HepG2 (cell line): ENCODE results near the gene SAP25. TPM values are rescaled to one million over a fixed set of nuclear protein-coding genes. Genes with fewer than 3 reads are reported as not detected.
A peak's percentile ranks its signal among the peaks of the same experiment; 100 is the strongest.

ENCODE experiments used
- BCL6 ChIP-seq: IDR thresholded peaks from 2 replicates; pipeline ENCODE4 v1.6.1; 2016; ENCODE audit warnings: missing genetic modification reagents, missing compliant biosample characterization
- EHMT2 ChIP-seq: fragments of 200-600 bp; sonication (generic); IDR thresholded peaks from 2 replicates; pipeline ENCODE4 v1.7.0; 2017; ENCODE audit warnings: antibody characterized with exemption, low read depth, low read length, borderline replicate concordance
- KDM5B ChIP-seq: sonication (generic); formaldehyde crosslinking; IDR thresholded peaks from 2 replicates; pipeline ENCODE4 v1.4.0; 2020; ENCODE audit warnings: missing genetic modification reagents, mild to moderate bottlenecking, borderline replicate concordance
- MYC ChIP-seq: sonication (generic); formaldehyde crosslinking; IDR thresholded peaks from 2 replicates; pipeline ENCODE4 v1.9.0; 2021; ENCODE audit warnings: missing genetic modification reagents, borderline replicate concordance
- NR1H2 ChIP-seq: sonication (generic); formaldehyde crosslinking; IDR thresholded peaks from 2 replicates; pipeline ENCODE4 v1.8.1; 2022; ENCODE audit warnings: low read depth, missing genetic modification reagents, borderline replicate concordance
- POLR2A ChIP-seq, 2 experiments: IDR thresholded peaks; 2 replicates each; pipeline ENCODE4 v1.6.1; 2011; ENCODE audit warnings: low read depth in 2 of 2, low read length in 2 of 2, mild to moderate bottlenecking in 1 of 2, moderate library complexity in 1 of 2; ENCODE audit not compliant: insufficient read depth in 1 of 2
- SAP130 ChIP-seq: IDR thresholded peaks from 2 replicates; pipeline ENCODE4 v1.6.1; 2016; ENCODE audit warnings: low read depth
- SNRNP70 ChIP-seq: fragments of 200-400 bp; formaldehyde crosslinking; IDR thresholded peaks from 2 replicates; pipeline ENCODE4 v1.6.1; 2017; ENCODE audit warnings: mild to moderate bottlenecking, low read depth, low read length, moderate library complexity
- SP2 ChIP-seq: sonication (generic); formaldehyde crosslinking; IDR thresholded peaks from 2 replicates; pipeline ENCODE4 v1.5.1; 2020; ENCODE audit warnings: mild to moderate bottlenecking, missing genetic modification reagents
- ZFP36 ChIP-seq: fragments of 150-350 bp; IDR thresholded peaks from 2 replicates; pipeline ENCODE4 v1.6.1; 2018; ENCODE audit warnings: borderline replicate concordance, low read length, low read depth; ENCODE audit not compliant: partially characterized antibody
- ZKSCAN8 ChIP-seq: IDR thresholded peaks from 2 replicates; pipeline ENCODE4 v1.6.1; 2016; ENCODE audit warnings: borderline replicate concordance, missing genetic modification reagents, missing compliant biosample characterization
- ZNF17 ChIP-seq: sonication (generic); formaldehyde crosslinking; IDR thresholded peaks from 2 replicates; pipeline ENCODE4 v1.5.0; 2020; ENCODE audit warnings: mild to moderate bottlenecking, missing genetic modification reagents
- ZNF446 ChIP-seq: sonication (generic); formaldehyde crosslinking; IDR thresholded peaks from 2 replicates; pipeline ENCODE4 v1.5.0; 2020; ENCODE audit warnings: mild to moderate bottlenecking, missing genetic modification reagents
- ZNF530 ChIP-seq: sonication (generic); formaldehyde crosslinking; IDR thresholded peaks from 2 replicates; pipeline ENCODE4 v1.5.0; 2020; ENCODE audit warnings: low read depth, mild to moderate bottlenecking, missing genetic modification reagents
- ZNF644 ChIP-seq: IDR thresholded peaks from 2 replicates; pipeline ENCODE4 v1.6.1; 2016; ENCODE audit warnings: low read depth
- polyA plus RNA-seq, 8 experiments: library from polyadenylated mRNA; depleted of rRNA in 3 of 8; stranded (reverse) in 7 of 8; unstranded in 1 of 8; fragments of >200 nt; fragmentation: Illumina TruSeq in 4 of 8; extraction: Trizol in 4 of 8; gene quantifications; 2 replicates each; pipeline versions ENCODE4 v1.2.1 to v1.2.3, GENCODE V29; 2011 to 2016; ENCODE audit warnings: low read depth in 4 of 8, missing spikeins in 1 of 8, mixed read lengths in 1 of 8; ENCODE audit not compliant: insufficient read depth in 1 of 8
- total RNA-seq, 5 experiments: library from RNA; depleted of rRNA; stranded (reverse); fragments of >200 nt; fragmentation: Illumina TruSeq; extraction: Trizol; gene quantifications; 2 replicates each; pipeline ENCODE4 v1.2.3, GENCODE V29; 2016; ENCODE audit warnings: low read depth in 1 of 5
- TF ChIP-seq, protein P1 (sequence below): sonication (generic); formaldehyde crosslinking; IDR thresholded peaks from 2 replicates; pipeline ENCODE4 v1.4.0; 2020; ENCODE audit warnings: missing genetic modification reagents, borderline replicate concordance
- TF ChIP-seq, protein P2 (sequence below): sonication (generic); formaldehyde crosslinking; IDR thresholded peaks from 2 replicates; pipeline ENCODE4 v1.5.0; 2020; ENCODE audit warnings: mild to moderate bottlenecking, missing genetic modification reagents, borderline replicate concordance
- TF ChIP-seq, protein P3 (sequence below): IDR thresholded peaks from 2 replicates; pipeline ENCODE4 v1.6.1; 2016
- TF ChIP-seq, protein P4 (sequence below): sonication (generic); formaldehyde crosslinking; IDR thresholded peaks from 2 replicates; pipeline ENCODE4 v1.4.0; 2020; ENCODE audit warnings: missing genetic modification reagents

SAP25 gene
- total and polyA plus RNA-seq, 2 of the 13 experiments (the other 11 are each of a cell fraction or from before 2014, with no cell fraction given): 0.15 to 0.20 TPM

DNA sequence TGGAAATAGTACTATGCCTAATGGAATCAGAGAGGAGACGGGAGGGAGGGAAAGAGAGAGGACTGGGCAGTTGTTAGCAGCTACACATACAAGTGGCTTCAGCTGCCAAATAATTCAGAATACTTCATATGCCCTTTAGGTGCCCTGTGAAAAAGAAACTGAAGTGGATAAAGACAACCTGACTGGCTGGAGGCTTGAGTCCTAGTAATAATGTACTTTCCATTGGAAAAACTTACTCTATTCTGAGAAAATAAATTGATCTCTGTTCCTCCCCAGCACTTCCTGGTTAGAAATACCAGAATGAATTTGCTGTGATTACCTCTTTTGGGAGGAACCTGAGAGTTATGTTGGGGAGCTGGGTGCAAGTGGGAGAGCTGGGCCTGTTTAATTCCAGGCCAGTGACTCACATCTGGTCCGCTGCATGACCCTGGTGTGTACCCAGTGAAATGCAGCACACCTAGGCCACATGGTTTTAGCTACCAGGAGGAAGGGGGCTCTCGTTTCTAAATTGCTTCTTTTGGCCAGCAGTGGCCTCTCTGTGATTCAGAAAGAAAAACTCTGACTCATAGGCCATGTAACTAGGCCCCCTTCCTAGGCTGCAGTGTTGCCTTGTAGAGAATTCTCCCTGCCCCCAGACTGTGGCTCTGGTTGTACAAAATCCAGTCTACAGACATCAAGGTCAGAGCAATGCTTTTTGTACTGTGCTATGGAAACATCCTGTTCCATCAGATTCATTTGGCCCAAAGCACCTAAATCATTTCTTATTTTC lies 28.2 kb downstream of the SAP25 start (continued):
- TF ChIP-seq ZNF446 (CRISPR knock-in tag) (no peak), BCL6 (CRISPR knock-in tag) (0 out of 2 replicates have a peak, but pooled peaks have one; percentile 31), MYC (CRISPR knock-in tag) (peak; percentile 89), ZNF17 (CRISPR knock-in tag) (no peak), SNRNP70 (no peak), POLR2A (IDR thresholded peaks at IDR 0.05; ENCODE audit: insufficient read depth in 1 of 2, low read depth in 2 of 2, low read length in 2 of 2) (peak in 1 of 2 experiments; percentile 58; a peak in 1 of 4 replicates), ZKSCAN8 (CRISPR knock-in tag) (no peak), ZNF530 (CRISPR knock-in tag) (no peak), SAP130 (CRISPR knock-in tag) (peak; percentile 48; the same call in 1 of the 2 replicates), EHMT2 (no peak; the same call in 1 of the 2 replicates), KDM5B (CRISPR knock-in tag) (peak; percentile 25; the same call in 1 of the 2 replicates), ZFP36 (no peak), NR1H2 (CRISPR knock-in tag) (no peak), SP2 (no peak), ZNF644 (CRISPR knock-in tag) (0 out of 2 replicates have a peak, but pooled peaks have one; percentile 4)
- TF ChIP-seq, protein P1, sequence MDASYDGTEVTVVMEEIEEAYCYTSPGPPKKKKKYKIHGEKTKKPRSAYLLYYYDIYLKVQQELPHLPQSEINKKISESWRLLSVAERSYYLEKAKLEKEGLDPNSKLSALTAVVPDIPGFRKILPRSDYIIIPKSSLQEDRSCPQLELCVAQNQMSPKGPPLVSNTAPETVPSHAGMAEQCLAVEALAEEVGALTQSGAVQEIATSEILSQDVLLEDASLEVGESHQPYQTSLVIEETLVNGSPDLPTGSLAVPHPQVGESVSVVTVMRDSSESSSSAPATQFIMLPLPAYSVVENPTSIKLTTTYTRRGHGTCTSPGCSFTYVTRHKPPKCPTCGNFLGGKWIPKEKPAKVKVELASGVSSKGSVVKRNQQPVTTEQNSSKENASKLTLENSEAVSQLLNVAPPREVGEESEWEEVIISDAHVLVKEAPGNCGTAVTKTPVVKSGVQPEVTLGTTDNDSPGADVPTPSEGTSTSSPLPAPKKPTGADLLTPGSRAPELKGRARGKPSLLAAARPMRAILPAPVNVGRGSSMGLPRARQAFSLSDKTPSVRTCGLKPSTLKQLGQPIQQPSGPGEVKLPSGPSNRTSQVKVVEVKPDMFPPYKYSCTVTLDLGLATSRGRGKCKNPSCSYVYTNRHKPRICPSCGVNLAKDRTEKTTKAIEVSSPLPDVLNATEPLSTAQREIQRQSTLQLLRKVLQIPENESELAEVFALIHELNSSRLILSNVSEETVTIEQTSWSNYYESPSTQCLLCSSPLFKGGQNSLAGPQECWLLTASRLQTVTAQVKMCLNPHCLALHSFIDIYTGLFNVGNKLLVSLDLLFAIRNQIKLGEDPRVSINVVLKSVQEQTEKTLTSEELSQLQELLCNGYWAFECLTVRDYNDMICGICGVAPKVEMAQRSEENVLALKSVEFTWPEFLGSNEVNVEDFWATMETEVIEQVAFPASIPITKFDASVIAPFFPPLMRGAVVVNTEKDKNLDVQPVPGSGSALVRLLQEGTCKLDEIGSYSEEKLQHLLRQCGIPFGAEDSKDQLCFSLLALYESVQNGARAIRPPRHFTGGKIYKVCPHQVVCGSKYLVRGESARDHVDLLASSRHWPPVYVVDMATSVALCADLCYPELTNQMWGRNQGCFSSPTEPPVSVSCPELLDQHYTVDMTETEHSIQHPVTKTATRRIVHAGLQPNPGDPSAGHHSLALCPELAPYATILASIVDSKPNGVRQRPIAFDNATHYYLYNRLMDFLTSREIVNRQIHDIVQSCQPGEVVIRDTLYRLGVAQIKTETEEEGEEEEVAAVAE (CRISPR knock-in tag): 0 out of 2 replicates have a peak, but pooled peaks have one; percentile 10
- TF ChIP-seq, protein P2, sequence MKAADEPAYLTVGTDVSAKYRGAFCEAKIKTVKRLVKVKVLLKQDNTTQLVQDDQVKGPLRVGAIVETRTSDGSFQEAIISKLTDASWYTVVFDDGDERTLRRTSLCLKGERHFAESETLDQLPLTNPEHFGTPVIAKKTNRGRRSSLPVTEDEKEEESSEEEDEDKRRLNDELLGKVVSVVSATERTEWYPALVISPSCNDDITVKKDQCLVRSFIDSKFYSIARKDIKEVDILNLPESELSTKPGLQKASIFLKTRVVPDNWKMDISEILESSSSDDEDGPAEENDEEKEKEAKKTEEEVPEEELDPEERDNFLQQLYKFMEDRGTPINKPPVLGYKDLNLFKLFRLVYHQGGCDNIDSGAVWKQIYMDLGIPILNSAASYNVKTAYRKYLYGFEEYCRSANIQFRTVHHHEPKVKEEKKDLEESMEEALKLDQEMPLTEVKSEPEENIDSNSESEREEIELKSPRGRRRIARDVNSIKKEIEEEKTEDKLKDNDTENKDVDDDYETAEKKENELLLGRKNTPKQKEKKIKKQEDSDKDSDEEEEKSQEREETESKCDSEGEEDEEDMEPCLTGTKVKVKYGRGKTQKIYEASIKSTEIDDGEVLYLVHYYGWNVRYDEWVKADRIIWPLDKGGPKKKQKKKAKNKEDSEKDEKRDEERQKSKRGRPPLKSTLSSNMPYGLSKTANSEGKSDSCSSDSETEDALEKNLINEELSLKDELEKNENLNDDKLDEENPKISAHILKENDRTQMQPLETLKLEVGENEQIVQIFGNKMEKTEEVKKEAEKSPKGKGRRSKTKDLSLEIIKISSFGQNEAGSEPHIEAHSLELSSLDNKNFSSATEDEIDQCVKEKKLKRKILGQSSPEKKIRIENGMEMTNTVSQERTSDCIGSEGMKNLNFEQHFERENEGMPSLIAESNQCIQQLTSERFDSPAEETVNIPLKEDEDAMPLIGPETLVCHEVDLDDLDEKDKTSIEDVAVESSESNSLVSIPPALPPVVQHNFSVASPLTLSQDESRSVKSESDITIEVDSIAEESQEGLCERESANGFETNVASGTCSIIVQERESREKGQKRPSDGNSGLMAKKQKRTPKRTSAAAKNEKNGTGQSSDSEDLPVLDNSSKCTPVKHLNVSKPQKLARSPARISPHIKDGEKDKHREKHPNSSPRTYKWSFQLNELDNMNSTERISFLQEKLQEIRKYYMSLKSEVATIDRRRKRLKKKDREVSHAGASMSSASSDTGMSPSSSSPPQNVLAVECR (CRISPR knock-in tag): peak; percentile 13; the same call in 1 of the 2 replicates
- TF ChIP-seq, protein P3, sequence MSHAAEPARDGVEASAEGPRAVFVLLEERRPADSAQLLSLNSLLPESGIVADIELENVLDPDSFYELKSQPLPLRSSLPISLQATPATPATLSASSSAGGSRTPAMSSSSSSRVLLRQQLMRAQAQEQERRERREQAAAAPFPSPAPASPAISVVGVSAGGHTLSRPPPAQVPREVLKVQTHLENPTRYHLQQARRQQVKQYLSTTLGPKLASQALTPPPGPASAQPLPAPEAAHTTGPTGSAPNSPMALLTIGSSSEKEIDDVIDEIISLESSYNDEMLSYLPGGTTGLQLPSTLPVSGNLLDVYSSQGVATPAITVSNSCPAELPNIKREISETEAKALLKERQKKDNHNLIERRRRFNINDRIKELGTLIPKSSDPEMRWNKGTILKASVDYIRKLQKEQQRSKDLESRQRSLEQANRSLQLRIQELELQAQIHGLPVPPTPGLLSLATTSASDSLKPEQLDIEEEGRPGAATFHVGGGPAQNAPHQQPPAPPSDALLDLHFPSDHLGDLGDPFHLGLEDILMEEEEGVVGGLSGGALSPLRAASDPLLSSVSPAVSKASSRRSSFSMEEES (CRISPR knock-in tag): peak; percentile 87
- TF ChIP-seq, protein P4, sequence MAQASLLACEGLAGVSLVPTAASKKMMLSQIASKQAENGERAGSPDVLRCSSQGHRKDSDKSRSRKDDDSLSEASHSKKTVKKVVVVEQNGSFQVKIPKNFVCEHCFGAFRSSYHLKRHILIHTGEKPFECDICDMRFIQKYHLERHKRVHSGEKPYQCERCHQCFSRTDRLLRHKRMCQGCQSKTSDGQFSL (CRISPR knock-in tag): no peak
